H1 (cell line): ENCODE measurements around the gene CCDC110. TPM values are rescaled to one million over a fixed set of nuclear protein-coding genes. Genes with fewer than 3 reads are reported as not detected.

Experiments
- CTCF ChIA-PET: fragments of 300-600 bp; sonication (Branson Sonifier 250); formaldehyde crosslinking; loops from one replicate; lab custom pipeline; 2021; ENCODE audit not compliant: partially characterized antibody; lab: Charles Lee
- POLR2A ChIA-PET: fragments of 300-600 bp; sonication (Branson Sonifier 250); formaldehyde crosslinking; loops from one replicate; lab custom pipeline; 2021; ENCODE audit warnings: inconsistent platforms; ENCODE audit not compliant: partially characterized antibody; lab: Charles Lee
- DNase-seq, 2 experiments: peaks; one replicate each; pipeline versions ENCODE4 v3.0.0 to v3.0.0-alpha.2; 2010 to 2022; ENCODE audit warnings: low spot score in 2 of 2, low read depth in 1 of 2, mixed read lengths in 1 of 2
- FAIRE-seq: peaks from 2 replicates; lab custom pipeline; 2011; peaks lifted over from hg19 to GRCh38; lab: Jason Lieb, UNC
- H2AFZ ChIP-seq: 2 replicates; pipeline ENCODE4 v1.8.1; 2012; ENCODE audit warnings: low read length, inconsistent platforms
- H2AK5ac ChIP-seq: 2 replicates; pipeline ENCODE4 v1.6.1; 2013; ENCODE audit warnings: low read depth, low read length
- H2BK120ac ChIP-seq: replicated peaks from 2 replicates; pipeline ENCODE3; 2013; ENCODE audit warnings: low read depth, low read length, inconsistent platforms
- H2BK12ac ChIP-seq: 2 replicates; pipeline ENCODE4 v1.6.1; 2013; ENCODE audit warnings: low read depth, low read length
- H2BK15ac ChIP-seq: 2 replicates; pipeline ENCODE4 v1.6.1; 2013; ENCODE audit warnings: low read length
- H2BK20ac ChIP-seq: 2 replicates; pipeline ENCODE4 v1.6.1; 2013; ENCODE audit warnings: low read length
- H2BK5ac ChIP-seq: 2 replicates; pipeline ENCODE4 v1.6.1; 2013; ENCODE audit warnings: low read depth, low read length
- H3K14ac ChIP-seq: 2 replicates; pipeline ENCODE4 v1.6.1; 2013; ENCODE audit warnings: inconsistent platforms; ENCODE audit not compliant: insufficient read length
- H3K18ac ChIP-seq: 2 replicates; pipeline ENCODE4 v1.6.1; 2013; ENCODE audit warnings: low read length; ENCODE audit errors: extremely low read depth
- H3K23ac ChIP-seq: 2 replicates; pipeline ENCODE4 v1.6.1; 2013; ENCODE audit warnings: inconsistent platforms; ENCODE audit not compliant: insufficient read length
- H3K23me2 ChIP-seq: 2 replicates; pipeline ENCODE4 v1.6.1; 2013; ENCODE audit warnings: low read depth, low read length
- H3K27ac ChIP-seq: 2 replicates; pipeline ENCODE4 v1.6.1; 2011; ENCODE audit warnings: low read depth, low read length, inconsistent platforms
- H3K27me3 ChIP-seq, 4 experiments: replicated peaks in 1 of 4; 1 replicate in 1 of 4; 2 replicates in 3 of 4; pipeline versions ENCODE4 v1.6.1 to v1.8.1; 2011 to 2013; ENCODE audit warnings: low read length in 3 of 4, mild to moderate bottlenecking in 3 of 4, inconsistent platforms in 2 of 4, mixed read lengths in 2 of 4, moderate library complexity in 1 of 4; ENCODE audit not compliant: control insufficient read depth in 3 of 4, insufficient read depth in 3 of 4; ENCODE audit errors: extremely low read depth in 1 of 4
- H3K36me3 ChIP-seq, 4 experiments: 2 replicates each; pipeline versions ENCODE4 v1.6.1 to v1.8.1; 2011 to 2013; ENCODE audit warnings: mild to moderate bottlenecking in 4 of 4, low read length in 3 of 4, moderate library complexity in 2 of 4, control low read depth in 1 of 4, inconsistent platforms in 1 of 4; ENCODE audit not compliant: insufficient read depth in 4 of 4, control insufficient read depth in 2 of 4
- H3K4ac ChIP-seq: replicated peaks from 2 replicates; pipeline ENCODE3; 2013; ENCODE audit warnings: low read length, low read depth, mixed read lengths, inconsistent platforms; ENCODE audit not compliant: insufficient read length
- H3K4me1 ChIP-seq, 4 experiments: replicated peaks in 1 of 4; 1 replicate in 1 of 4; 2 replicates in 3 of 4; pipeline versions ENCODE4 v1.6.1 to v1.8.1; 2011 to 2013; ENCODE audit warnings: low read length in 3 of 4, inconsistent platforms in 2 of 4, mixed read lengths in 1 of 4; ENCODE audit not compliant: insufficient read depth in 4 of 4, control insufficient read depth in 3 of 4
- H3K4me2 ChIP-seq, 2 experiments: 2 replicates each; pipeline versions ENCODE4 v1.6.1 to v1.8.1; 2011 to 2013; ENCODE audit warnings: low read depth in 2 of 2, low read length in 2 of 2, control low read depth in 1 of 2, inconsistent platforms in 1 of 2, mild to moderate bottlenecking in 1 of 2; ENCODE audit not compliant: insufficient read depth in 1 of 2
- H3K4me3 ChIP-seq, 4 experiments: fragments of 200-600, 300-600 bp in 1 of 4; sonication (generic), shearing (Covaris generic), sonication (Bioruptor Twin) in 1 of 4; 2 replicates each; pipeline versions ENCODE4 v1.5.1 to v1.8.1; 2011 to 2016; ENCODE audit warnings: low read length in 4 of 4, low read depth in 3 of 4, control low read depth in 2 of 4, inconsistent platforms in 2 of 4, mild to moderate bottlenecking in 2 of 4, mixed read lengths in 1 of 4, moderate library complexity in 1 of 4; ENCODE audit not compliant: insufficient read depth in 2 of 4; ENCODE audit errors: extremely low read depth in 1 of 4
- H3K56ac ChIP-seq: replicated peaks from 2 replicates; pipeline ENCODE3; 2013; ENCODE audit warnings: low read depth, mild to moderate bottlenecking, mixed read lengths, low read length, inconsistent platforms; ENCODE audit not compliant: insufficient read length
- H3K79me1 ChIP-seq: 2 replicates; pipeline ENCODE4 v1.6.1; 2013; ENCODE audit warnings: low read depth, low read length, control low read depth
- H3K79me2 ChIP-seq, 2 experiments: 2 replicates each; pipeline versions ENCODE4 v1.6.1 to v1.8.1; 2012 to 2013; ENCODE audit warnings: low read length in 2 of 2, mild to moderate bottlenecking in 2 of 2, inconsistent platforms in 1 of 2; ENCODE audit not compliant: insufficient read depth in 2 of 2, control insufficient read depth in 1 of 2
- H3K9ac ChIP-seq, 4 experiments: replicated peaks in 1 of 4; 1 replicate in 1 of 4; 2 replicates in 3 of 4; pipeline versions ENCODE4 v1.6.1 to v1.8.1; 2011 to 2013; ENCODE audit warnings: low read depth in 3 of 4, low read length in 3 of 4, control low read depth in 2 of 4, mild to moderate bottlenecking in 2 of 4, moderate library complexity in 2 of 4, inconsistent platforms in 1 of 4; ENCODE audit errors: extremely low read depth in 1 of 4
- H3K9me3 ChIP-seq, 2 experiments: 2 replicates each; pipeline versions ENCODE4 v1.6.1 to v1.8.1; 2012 to 2013; ENCODE audit warnings: mild to moderate bottlenecking in 2 of 2, moderate library complexity in 2 of 2, control low read depth in 1 of 2, inconsistent platforms in 1 of 2, low read depth in 1 of 2, low read length in 1 of 2, mixed read lengths in 1 of 2; ENCODE audit not compliant: insufficient read depth in 2 of 2
- H4K20me1 ChIP-seq, 2 experiments: replicated peaks in 1 of 2; 2 replicates each; pipeline versions ENCODE3 to v1.8.1; 2011 to 2013; ENCODE audit warnings: inconsistent platforms in 2 of 2, low read length in 2 of 2, mild to moderate bottlenecking in 1 of 2; ENCODE audit not compliant: insufficient read depth in 2 of 2, control insufficient read depth in 1 of 2
- H4K5ac ChIP-seq: 2 replicates; pipeline ENCODE4 v1.6.1; 2013; ENCODE audit warnings: low read length, low read depth, mixed read lengths, inconsistent platforms; ENCODE audit not compliant: insufficient read length
- H4K8ac ChIP-seq: 2 replicates; pipeline ENCODE4 v1.8.0; 2013; ENCODE audit warnings: mild to moderate bottlenecking, moderate library complexity, low read length, inconsistent platforms; ENCODE audit not compliant: insufficient read depth; ENCODE audit errors: extremely low read depth
- H4K91ac ChIP-seq: replicated peaks from 2 replicates; pipeline ENCODE3; 2013; ENCODE audit warnings: low read length, mixed read lengths, inconsistent platforms; ENCODE audit not compliant: insufficient read length
- BACH1 ChIP-seq: IDR thresholded peaks from 2 replicates; pipeline ENCODE4 v1.6.1; 2012; ENCODE audit warnings: low read length, improper control_type of control experiment
- CBX5 ChIP-seq: fragments of 300-800, 300-1000 bp; sonication (generic); IDR thresholded peaks from 2 replicates; pipeline ENCODE4 v1.7.1; 2016; ENCODE audit warnings: antibody characterized with exemption, low read length, low read depth
- CBX8 ChIP-seq: fragments of 300-800, 300-1000 bp; sonication (generic); IDR thresholded peaks from 2 replicates; pipeline ENCODE4 v1.7.1; 2016; ENCODE audit warnings: low read depth, low read length, borderline replicate concordance
- CHD2 ChIP-seq: IDR thresholded peaks from 2 replicates; pipeline ENCODE4 v1.6.1; 2012; ENCODE audit warnings: low read length, improper control_type of control experiment
- CREB1 ChIP-seq: IDR thresholded peaks from 2 replicates; pipeline ENCODE4 v1.6.1; 2012; ENCODE audit warnings: inconsistent platforms
- EGR1 ChIP-seq: IDR thresholded peaks from 2 replicates; pipeline ENCODE4 v1.6.1; 2011; ENCODE audit warnings: low read depth, low read length, borderline replicate concordance
- HDAC6 ChIP-seq: IDR thresholded peaks from one replicate; pipeline ENCODE4 v1.7.1; 2012; ENCODE audit warnings: low read depth, mild to moderate bottlenecking, inconsistent platforms, low read length, moderate library complexity
- JUND ChIP-seq: IDR thresholded peaks from 2 replicates; pipeline ENCODE4 v1.6.1; 2011; ENCODE audit warnings: mild to moderate bottlenecking, improper control_type of control experiment, low read length
- KDM1A ChIP-seq: fragments of 200-600, 300-600 bp; sonication (generic); IDR thresholded peaks from 2 replicates; pipeline ENCODE4 v1.7.1; 2016; ENCODE audit warnings: mild to moderate bottlenecking, low read length, borderline replicate concordance
- RFX5 ChIP-seq: IDR thresholded peaks from 2 replicates; pipeline ENCODE4 v1.6.1; 2011; ENCODE audit warnings: low read depth, low read length, improper control_type of control experiment, borderline replicate concordance
- RNF2 ChIP-seq: fragments of 200-900, 300-1000 bp; sonication (generic); IDR thresholded peaks from 2 replicates; pipeline ENCODE4 v1.7.1; 2016; ENCODE audit warnings: borderline replicate concordance, low read depth, mild to moderate bottlenecking, antibody characterized with exemption, low read length; ENCODE audit not compliant: poor library complexity, severe bottlenecking; ENCODE audit errors: missing control alignments
- RXRA ChIP-seq: IDR thresholded peaks from 2 replicates; pipeline ENCODE4 v1.6.1; 2011; ENCODE audit warnings: low read depth, mild to moderate bottlenecking, low read length, moderate library complexity; ENCODE audit not compliant: insufficient read depth
- SIRT6 ChIP-seq: IDR thresholded peaks from one replicate; pipeline ENCODE4 v1.7.1; 2012; ENCODE audit warnings: low read length, inconsistent platforms
- SRF ChIP-seq: IDR thresholded peaks from 2 replicates; pipeline ENCODE4 v1.6.1; 2011; ENCODE audit warnings: mild to moderate bottlenecking, low read depth, low read length, moderate library complexity
- WGBS, 2 experiments: shearing (Covaris generic) in 1 of 2; methylation state at CpG; one replicate each; pipeline versions ENCODE4 v1.1.6 to v1.1.7; 2013 to 2015; ENCODE audit warnings: low lambda C conversion rate in 2 of 2, mixed read lengths in 2 of 2, inconsistent platforms in 1 of 2, low coverage in 1 of 2, missing lambda C conversion rate in 1 of 2; ENCODE audit not compliant: insufficient replicate concordance in 2 of 2, insufficient coverage in 1 of 2, insufficient read length in 1 of 2; ENCODE audit errors: extremely low coverage in 1 of 2, missing lambda C conversion rate in 1 of 2; 5-methylcytosine and 5-hydroxymethylcytosine counted together
- polyA plus RNA-seq, 7 experiments: library from polyadenylated mRNA; depleted of rRNA in 3 of 7; stranded (reverse) in 5 of 7; unstranded in 2 of 7; fragments of >200 nt in 5 of 7; fragments of 200-250 nt in 2 of 7; gene quantifications; 1 replicate in 5 of 7; 2 replicates in 1 of 7; 4 replicates in 1 of 7; pipeline versions ENCODE4 v1.2.1 to v1.2.3, GENCODE V29; 2011 to 2013; ENCODE audit warnings: missing spikeins in 2 of 7, mixed read lengths in 2 of 7
- total RNA-seq: library from RNA; stranded (reverse); fragmentation: NEBNext Ultra II Directional; extraction: Animal tissue kit (Norgen Biotek cat#: 25700); gene quantifications from 2 replicates; pipeline ENCODE4 v1.2.1, GENCODE V29; 2021
- TF ChIP-seq, protein P1 (sequence below): IDR thresholded peaks from 2 replicates; pipeline ENCODE4 v1.6.1; 2012; ENCODE audit warnings: inconsistent platforms

The CCDC110 gene
- total and polyA plus RNA-seq, 2 of the 8 experiments (the other 6 are each of a cell fraction or from before 2014, with no cell fraction given), result 0.33 to 3.1 TPM

GRCh38 chr4:185512516-185512915 is 41.0 kb upstream of the CCDC110 start:
- TF ChIP-seq CBX5, result no peak
- TF ChIP-seq EGR1, result no peak
- TF ChIP-seq JUND, result no peak
- no peak for TF ChIP-seq CBX8
- no peak for TF ChIP-seq CREB1
- TF ChIP-seq, protein P1, sequence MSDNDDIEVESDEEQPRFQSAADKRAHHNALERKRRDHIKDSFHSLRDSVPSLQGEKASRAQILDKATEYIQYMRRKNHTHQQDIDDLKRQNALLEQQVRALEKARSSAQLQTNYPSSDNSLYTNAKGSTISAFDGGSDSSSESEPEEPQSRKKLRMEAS, result no peak
- no peak for TF ChIP-seq RXRA
- TF ChIP-seq SRF, result no peak
- TF ChIP-seq CHD2, result no peak
- no peak for TF ChIP-seq SIRT6
- TF ChIP-seq HDAC6, result no peak
- TF ChIP-seq KDM1A, result no peak
- TF ChIP-seq RFX5, result no peak
- no peak for TF ChIP-seq BACH1
- no peak for TF ChIP-seq RNF2
- POLR2A ChIA-PET, result interaction anchor here (1.5 kb wide), 1 partner anchor 23 kb away, joined by 4 read pairs; the partner anchor contains the start of gene PDLIM3
- CTCF ChIA-PET, result interaction anchor here (0.7 to 2.7 kb wide), 4 partner anchors 11 to 81 kb away, joined by 3 to 7 read pairs (median 3); no protein-coding TSS in a partner anchor
- Histone ChIP-seq H3K56ac (no peak overlapping the region), H3K4ac (no peak overlapping the region), H2BK12ac (no peak overlapping the region), H3K79me2 (no peaks in the 10 kb centered on the region), H4K8ac (no peak overlapping the region), H2AFZ (no peak overlapping the region), H3K4me2 (no peak overlapping the region), H3K9ac (no peak overlapping the region), H4K5ac (no peak overlapping the region), H2BK5ac (no peak overlapping the region), H3K36me3 (no peaks in the 10 kb centered on the region), H3K18ac (no peak overlapping the region), H3K9me3 (no peaks in the 10 kb centered on the region), H4K20me1 (no peaks in the 10 kb centered on the region), H3K23me2 (no peaks in the 10 kb centered on the region), H4K91ac (no peak overlapping the region), H3K27me3 (no peaks in the 10 kb centered on the region), H2BK15ac (no peak overlapping the region), H3K79me1 (no peaks in the 10 kb centered on the region), H3K27ac (no peak overlapping the region), H2AK5ac (no peak overlapping the region), H3K4me3 (no peak overlapping the region), H3K14ac (no peak overlapping the region), H2BK120ac (no peak overlapping the region), H3K4me1 (no peaks in the 10 kb centered on the region), H3K23ac (no peak overlapping the region), H2BK20ac (no peak overlapping the region)
- DNase-seq, result no peak
- no peak for FAIRE-seq
- WGBS, 2 experiments, result 87% methylated on average over 3 of the region's 3 CpGs; no CpG with 5 or more reads in 1 of the 2 experiments
